DND-41 (cell line): ENCODE measurements around the gene IKBKE.

Experiments
- CTCF ChIP-seq: IDR thresholded peaks from 2 replicates; pipeline ENCODE4 v1.5.1; 2012; ENCODE audit warnings: borderline replicate concordance, low read length, moderate library complexity, mild to moderate bottlenecking; ENCODE audit not compliant: poor library complexity, severe bottlenecking; ENCODE audit errors: extremely low read depth
- EZH2 ChIP-seq: IDR thresholded peaks from 3 replicates; pipeline ENCODE4 v1.6.1; 2012; ENCODE audit warnings: borderline replicate concordance, low read depth, mild to moderate bottlenecking, moderate library complexity, low read length, inconsistent platforms; ENCODE audit not compliant: severe bottlenecking

GRCh38 chr1:206477581-206478380, 7.5 kb downstream of the IKBKE start:
- TF ChIP-seq CTCF: no peak
- TF ChIP-seq EZH2: no peak
